Activated CD4-positive, alpha-beta T cell treated with anti-CD3 and anti-CD28 coated beads for 4 hours (primary cell): ENCODE data around the gene GSS.

Experiments
- DNase-seq, 2 donors: peaks; one replicate each; pipeline ENCODE4 v3.0.0-alpha.2; 2020

The GSS gene

GRCh38 chr20:34992751-34993417 lies 37.3 kb upstream of the GSS start:
- DNase-seq, result no peak

- no peak for DNase-seq
Observed at GRCh38 chr20:34990661-34991214, 35.1 kb upstream of the GSS start.

GRCh38 chr20:34990231-34990630 lies 34.6 kb upstream of the GSS start:
- no peak for DNase-seq

GRCh38 chr20:34989670-34990069 lies 34.1 kb upstream of the GSS start:
- no peak for DNase-seq

- DNase-seq, result no peak
Observed at GRCh38 chr20:34989118-34989517, 33.5 kb upstream of the GSS start.

- no peak for DNase-seq
Observed at GRCh38 chr20:34988191-34988540, 32.6 kb upstream of the GSS start.

- DNase-seq, result no peak
Observed at GRCh38 chr20:34987288-34988190, 31.9 kb upstream of the GSS start.

- no peak for DNase-seq
Observed at GRCh38 chr20:34986311-34987287, 31.0 kb upstream of the GSS start.

- DNase-seq, result no peak
Observed at GRCh38 chr20:34985461-34986310, 30.1 kb upstream of the GSS start.

GRCh38 chr20:34984756-34985261 lies 29.2 kb upstream of the GSS start:
- no peak for DNase-seq

GRCh38 chr20:34983995-34984735 lies 28.6 kb upstream of the GSS start:
- no peak for DNase-seq

- no peak for DNase-seq
Observed at GRCh38 chr20:34983089-34983820, 27.6 kb upstream of the GSS start.

- no peak for DNase-seq
Observed at GRCh38 chr20:34982270-34983088, 26.9 kb upstream of the GSS start.

GRCh38 chr20:34980543-34981233 lies 25.1 kb upstream of the GSS start:
- DNase-seq, result no peak

- DNase-seq, result no peak
Observed at GRCh38 chr20:34979366-34980153, 24.0 kb upstream of the GSS start.

GRCh38 chr20:34978092-34978744 lies 22.6 kb upstream of the GSS start:
- DNase-seq, result no peak
